ENCODE data around the gene DOCK4.
"Not testable (repeated sequence)": the region's sequence is repeated elsewhere in the genome, so short reads cannot be mapped to it uniquely, and the experiment has no call there.

DOCK4 gene

GRCh38 chr7:111931958-111932357, 274.2 kb downstream of the DOCK4 start:
- DNase-seq, result no peak

GRCh38 chr7:111931016-111931517, 275.1 kb downstream of the DOCK4 start:
- no peak for DNase-seq

- no peak for DNase-seq
Observed at GRCh38 chr7:111929264-111929663, 276.9 kb downstream of the DOCK4 start.

GRCh38 chr7:111927353-111928019, 278.7 kb downstream of the DOCK4 start:
- DNase-seq, result no peak

GRCh38 chr7:111920329-111920728, 285.9 kb downstream of the DOCK4 start:
- DNase-seq, result no peak

GRCh38 chr7:111919631-111920179, 286.5 kb downstream of the DOCK4 start:
- DNase-seq, result no peak

GRCh38 chr7:111919164-111919563, 287.0 kb downstream of the DOCK4 start:
- DNase-seq, result no peak

GRCh38 chr7:111918461-111918860, 287.7 kb downstream of the DOCK4 start:
- no peak for DNase-seq

GRCh38 chr7:111917404-111917803, 288.8 kb downstream of the DOCK4 start:
- not testable (repeated sequence) for DNase-seq

- DNase-seq, result no peak
Observed at GRCh38 chr7:111914291-111914690, 291.9 kb downstream of the DOCK4 start.

GRCh38 chr7:111911166-111911961, 294.8 kb downstream of the DOCK4 start:
- DNase-seq, result no peak

- no peak for DNase-seq
Observed at GRCh38 chr7:111910656-111911055, 295.5 kb downstream of the DOCK4 start.

GRCh38 chr7:111908673-111909072, 297.5 kb downstream of the DOCK4 start:
- not testable (repeated sequence) for DNase-seq

- DNase-seq, result no peak
Observed at GRCh38 chr7:111903797-111904196, 302.4 kb downstream of the DOCK4 start.

GRCh38 chr7:111903016-111903415, 303.2 kb downstream of the DOCK4 start:
- DNase-seq, result no peak

GRCh38 chr7:111900283-111900682, 305.9 kb downstream of the DOCK4 start:
- no peak for DNase-seq

- DNase-seq, result no peak
Observed at GRCh38 chr7:111895049-111895448, 311.1 kb downstream of the DOCK4 start.

GRCh38 chr7:111894518-111894917, 311.7 kb downstream of the DOCK4 start:
- DNase-seq, result no peak

- DNase-seq, result no peak
Observed at GRCh38 chr7:111893190-111893589, 313.0 kb downstream of the DOCK4 start.

- DNase-seq, result no peak
Observed at GRCh38 chr7:111892588-111892987, 313.6 kb downstream of the DOCK4 start.

GRCh38 chr7:111887734-111888133, 318.5 kb downstream of the DOCK4 start:
- no peak for DNase-seq

- no peak for DNase-seq
Observed at GRCh38 chr7:111886233-111886632, 320.0 kb downstream of the DOCK4 start.

GRCh38 chr7:111883241-111883640, 323.0 kb downstream of the DOCK4 start:
- DNase-seq, result no peak

- DNase-seq, result no peak
Observed at GRCh38 chr7:111878785-111879184, 327.4 kb downstream of the DOCK4 start.
